ENCODE data around the gene GGACT. TPM values are rescaled to one million over a fixed set of nuclear protein-coding genes. Genes with fewer than 3 reads are reported as not detected.

The GGACT gene
- total and polyA plus RNA-seq, 2 donors, result 3.2 to 3.5 TPM

GRCh38 chr13:100515410-100515800, 73.2 kb downstream of the GGACT start:
- WGBS, result 62% methylated on average over 20 of the region's 20 CpGs
- no peak for DNase-seq (ENCODE audit: extremely low spot score)
- H3K36me3 ChIP-seq (ENCODE audit: insufficient read depth), result no peaks in the 10 kb centered on the region
- H3K4me3 ChIP-seq (ENCODE audit: low read depth, low read length), result no peak overlapping the region
- H3K4me1 ChIP-seq (ENCODE audit: insufficient read depth), result no peaks in the 10 kb centered on the region
- no peak overlapping the region for H3K27ac ChIP-seq (ENCODE audit: low read depth)

GRCh38 chr13:100514788-100515409, 73.7 kb downstream of the GGACT start:
- Histone ChIP-seq H3K4me3 (ENCODE audit: low read depth, low read length) (no peak overlapping the region), H3K36me3 (ENCODE audit: insufficient read depth) (no peaks in the 10 kb centered on the region), H3K4me1 (ENCODE audit: insufficient read depth) (no peaks in the 10 kb centered on the region), H3K27ac (ENCODE audit: low read depth) (no peak overlapping the region)
- WGBS, result 4% methylated on average over 5 of the region's 5 CpGs
- DNase-seq (ENCODE audit: extremely low spot score), result no peak

GRCh38 chr13:100513987-100514670, 74.5 kb downstream of the GGACT start:
- Histone ChIP-seq H3K4me3 (ENCODE audit: low read depth, low read length) (no peak overlapping the region), H3K36me3 (ENCODE audit: insufficient read depth) (no peaks in the 10 kb centered on the region), H3K27ac (ENCODE audit: low read depth) (no peak overlapping the region), H3K4me1 (ENCODE audit: insufficient read depth) (no peaks in the 10 kb centered on the region)
- 69% methylated on average over 8 of the region's 8 CpGs for WGBS
- no peak for DNase-seq (ENCODE audit: extremely low spot score)

GRCh38 chr13:100513171-100513570, 75.4 kb downstream of the GGACT start:
- H3K4me3 ChIP-seq (ENCODE audit: low read depth, low read length), result no peak overlapping the region
- H3K36me3 ChIP-seq (ENCODE audit: insufficient read depth), result no peaks in the 10 kb centered on the region
- H3K27ac ChIP-seq (ENCODE audit: low read depth), result no peak overlapping the region
- H3K4me1 ChIP-seq (ENCODE audit: insufficient read depth), result no peaks in the 10 kb centered on the region
- no peak for DNase-seq (ENCODE audit: extremely low spot score)
- 78% methylated on average over 3 of the region's 3 CpGs for WGBS

GRCh38 chr13:100512422-100512821, 76.2 kb downstream of the GGACT start:
- WGBS, result 93% methylated on average over 9 of the region's 9 CpGs

GRCh38 chr13:100511466-100511865, 77.1 kb downstream of the GGACT start:
- Histone ChIP-seq H3K27ac (ENCODE audit: low read depth) (no peak overlapping the region), H3K36me3 (ENCODE audit: insufficient read depth) (no peaks in the 10 kb centered on the region), H3K4me1 (ENCODE audit: insufficient read depth) (no peaks in the 10 kb centered on the region), H3K4me3 (ENCODE audit: low read depth, low read length) (no peak overlapping the region)
- no peak for DNase-seq (ENCODE audit: extremely low spot score)
- WGBS, result 85% methylated on average over 7 of the region's 7 CpGs

More at GRCh38 chr13:100512422-100512821, 76.2 kb downstream of the GGACT start:
- no peak overlapping the region for H3K27ac ChIP-seq (ENCODE audit: low read depth)
- DNase-seq (ENCODE audit: extremely low spot score), result no peak
- H3K4me3 ChIP-seq (ENCODE audit: low read depth, low read length), result no peak overlapping the region
- no peaks in the 10 kb centered on the region for H3K36me3 ChIP-seq (ENCODE audit: insufficient read depth)
- no peaks in the 10 kb centered on the region for H3K4me1 ChIP-seq (ENCODE audit: insufficient read depth)

- DNase-seq (ENCODE audit: extremely low spot score), result no peak
- Histone ChIP-seq H3K4me3 (ENCODE audit: low read depth, low read length) (no peak overlapping the region), H3K36me3 (ENCODE audit: insufficient read depth) (no peaks in the 10 kb centered on the region), H3K4me1 (ENCODE audit: insufficient read depth) (no peaks in the 10 kb centered on the region), H3K27ac (ENCODE audit: low read depth) (no peak overlapping the region)
- 92% methylated on average over 11 of the region's 11 CpGs for WGBS
These were observed 78.2 kb downstream of the GGACT start for GRCh38 chr13:100510208-100510957.

GRCh38 chr13:100508996-100509395, 79.6 kb downstream of the GGACT start:
- Histone ChIP-seq H3K4me3 (ENCODE audit: low read depth, low read length) (no peak overlapping the region), H3K27ac (ENCODE audit: low read depth) (no peak overlapping the region), H3K36me3 (ENCODE audit: insufficient read depth) (no peaks in the 10 kb centered on the region), H3K4me1 (ENCODE audit: insufficient read depth) (no peaks in the 10 kb centered on the region)
- WGBS, result 88% methylated on average over 8 of the region's 8 CpGs
- no peak for DNase-seq (ENCODE audit: extremely low spot score)

- no peaks in the 10 kb centered on the region for H3K36me3 ChIP-seq (ENCODE audit: insufficient read depth)
- WGBS, result 93% methylated on average over 6 of the region's 6 CpGs
- no peaks in the 10 kb centered on the region for H3K4me1 ChIP-seq (ENCODE audit: insufficient read depth)
- H3K4me3 ChIP-seq (ENCODE audit: low read depth, low read length), result no peak overlapping the region
- DNase-seq (ENCODE audit: extremely low spot score), result no peak
- H3K27ac ChIP-seq (ENCODE audit: low read depth), result no peak overlapping the region
These were observed 80.1 kb downstream of the GGACT start for GRCh38 chr13:100508455-100508854.

GRCh38 chr13:100506600-100507422, 81.8 kb downstream of the GGACT start:
- Histone ChIP-seq H3K36me3 (ENCODE audit: insufficient read depth) (no peaks in the 10 kb centered on the region), H3K4me1 (ENCODE audit: insufficient read depth) (no peaks in the 10 kb centered on the region), H3K27ac (ENCODE audit: low read depth) (no peak overlapping the region), H3K4me3 (ENCODE audit: low read depth, low read length) (no peak overlapping the region)
- 79% methylated on average over 9 of the region's 9 CpGs for WGBS
- DNase-seq (ENCODE audit: extremely low spot score), result no peak

- no peaks in the 10 kb centered on the region for H3K36me3 ChIP-seq (ENCODE audit: insufficient read depth)
- no peaks in the 10 kb centered on the region for H3K4me1 ChIP-seq (ENCODE audit: insufficient read depth)
- no peak overlapping the region for H3K27ac ChIP-seq (ENCODE audit: low read depth)
- 84% methylated on average over 15 of the region's 15 CpGs for WGBS
- DNase-seq (ENCODE audit: extremely low spot score), result no peak
- no peak overlapping the region for H3K4me3 ChIP-seq (ENCODE audit: low read depth, low read length)
These were observed 82.4 kb downstream of the GGACT start for GRCh38 chr13:100506154-100506553.

- no peaks in the 10 kb centered on the region for H3K4me1 ChIP-seq (ENCODE audit: insufficient read depth)
- WGBS, result 97% methylated on average over 3 of the region's 3 CpGs
- H3K27ac ChIP-seq (ENCODE audit: low read depth), result no peak overlapping the region
- no peak overlapping the region for H3K4me3 ChIP-seq (ENCODE audit: low read depth, low read length)
- H3K36me3 ChIP-seq (ENCODE audit: insufficient read depth), result no peaks in the 10 kb centered on the region
- no peak for DNase-seq (ENCODE audit: extremely low spot score)
These were observed 85.0 kb downstream of the GGACT start for GRCh38 chr13:100503622-100504021.

GRCh38 chr13:100502446-100502845, 86.1 kb downstream of the GGACT start:
- no peaks in the 10 kb centered on the region for H3K36me3 ChIP-seq (ENCODE audit: insufficient read depth)
- 62% methylated on average over 2 of the region's 2 CpGs for WGBS
- no peak overlapping the region for H3K27ac ChIP-seq (ENCODE audit: low read depth)
- H3K4me1 ChIP-seq (ENCODE audit: insufficient read depth), result no peaks in the 10 kb centered on the region
- DNase-seq (ENCODE audit: extremely low spot score), result no peak
- no peak overlapping the region for H3K4me3 ChIP-seq (ENCODE audit: low read depth, low read length)
